CD4-positive, alpha-beta memory T cell (primary cell): Measurements from ENCODE around the gene JAK1. TPM values are rescaled to one million over a fixed set of nuclear protein-coding genes. Genes with fewer than 3 reads are reported as not detected.
A peak's percentile ranks its signal among the peaks of the same experiment; 100 is the strongest.

Experiments
- CTCF ChIA-PET: fragments of 350-600 bp; sonication (Branson Sonifier 250); formaldehyde crosslinking; loops from one replicate; lab custom pipeline; 2021; ENCODE audit warnings: inconsistent platforms; ENCODE audit not compliant: partially characterized antibody; lab: Charles Lee
- POLR2A ChIA-PET: fragments of 350-600 bp; sonication (Branson Sonifier 250); formaldehyde crosslinking; loops from one replicate; lab custom pipeline; 2021; ENCODE audit not compliant: partially characterized antibody; lab: Charles Lee
- DNase-seq, 5 donors: peaks; one replicate each; pipeline versions ENCODE4 v3.0.0 to v3.0.0-alpha.2; 2020 to 2022; ENCODE audit warnings: mixed read lengths in 1 of 5
- H3K27ac ChIP-seq: one replicate; pipeline ENCODE4 v1.7.0; 2013; ENCODE audit warnings: low read depth, low read length
- H3K27me3 ChIP-seq: 2 replicates; pipeline ENCODE4 v1.7.0; 2013; ENCODE audit warnings: mild to moderate bottlenecking, low read length, moderate library complexity; ENCODE audit not compliant: insufficient read depth
- H3K36me3 ChIP-seq: 2 replicates; pipeline ENCODE4 v1.7.0; 2013; ENCODE audit warnings: mild to moderate bottlenecking, low read length, moderate library complexity; ENCODE audit not compliant: insufficient read depth
- H3K4me1 ChIP-seq: 2 replicates; pipeline ENCODE4 v1.7.0; 2013; ENCODE audit warnings: mild to moderate bottlenecking, low read length, moderate library complexity; ENCODE audit not compliant: insufficient read depth
- H3K4me3 ChIP-seq, 2 donors: one replicate each; pipeline ENCODE4 v1.7.0; 2013; ENCODE audit warnings: low read length in 2 of 2, mild to moderate bottlenecking in 1 of 2
- H3K9me3 ChIP-seq, 2 donors: one replicate each; pipeline ENCODE4 v1.7.0; 2013; ENCODE audit warnings: low read length in 2 of 2, control low read depth in 1 of 2; ENCODE audit not compliant: control insufficient read depth in 1 of 2
- H3K27ac Mint-ChIP-seq, 7 donors: one replicate each; pipeline ENCODE4 v1.8.0; 2020 to 2021; ENCODE audit warnings: mixed read lengths in 7 of 7, mild to moderate bottlenecking in 6 of 7, inconsistent platforms in 3 of 7, moderate library complexity in 3 of 7
- H3K27me3 Mint-ChIP-seq, 2 donors: one replicate each; pipeline ENCODE4 v1.8.0; 2020 to 2021; ENCODE audit warnings: mixed read lengths in 2 of 2
- H3K36me3 Mint-ChIP-seq, 2 donors: one replicate each; pipeline ENCODE4 v1.8.0; 2020 to 2021; ENCODE audit warnings: mixed read lengths in 2 of 2, inconsistent platforms in 1 of 2, mild to moderate bottlenecking in 1 of 2
- H3K4me1 Mint-ChIP-seq, 4 donors: one replicate each; pipeline ENCODE4 v1.8.0; 2020 to 2021; ENCODE audit warnings: mixed read lengths in 4 of 4, mild to moderate bottlenecking in 1 of 4
- H3K4me3 Mint-ChIP-seq, 8 donors: one replicate each; pipeline ENCODE4 v1.8.0; 2020 to 2021; ENCODE audit warnings: mixed read lengths in 8 of 8, mild to moderate bottlenecking in 7 of 8, moderate library complexity in 6 of 8, inconsistent platforms in 3 of 8
- H3K9me3 Mint-ChIP-seq, 8 donors: one replicate each; pipeline ENCODE4 v1.8.0; 2020 to 2021; ENCODE audit warnings: mixed read lengths in 8 of 8, mild to moderate bottlenecking in 5 of 8, inconsistent platforms in 3 of 8, moderate library complexity in 1 of 8
- intact Hi-C: fragments of 100-400 bp; cut with micrococcal nuclease; formaldehyde crosslinking; loops from one replicate; pipeline ENCODE4 v1.15.1; 2023
- polyA plus RNA-seq, 2 donors: library from polyadenylated mRNA; unstranded; fragments of 300-500 nt; fragmentation: Illumina TruSeq; gene quantifications; one replicate each; pipeline ENCODE4 v1.2.3, GENCODE V29; 2021
- total RNA-seq, 2 experiments: library from RNA; stranded (reverse); gene quantifications; one replicate each; pipeline ENCODE4 v1.2.3, GENCODE V29; 2021

JAK1 gene
- total and polyA plus RNA-seq, 4 experiments from 2014 or later = 163 to 372 (median 314) TPM

- H3K9me3 Mint-ChIP-seq = no peaks in the 10 kb centered on the region
Measured at GRCh38 chr1:64844609-64845008, 121.7 kb downstream of the JAK1 start.

GRCh38 chr1:64844175-64844574 lies 122.2 kb downstream of the JAK1 start:
- DNase-seq = no peak
- H3K27me3 ChIP-seq = no peaks in the 10 kb centered on the region
- peaks cover 93% of the 10 kb centered on the region for H3K36me3 ChIP-seq
- H3K4me1 ChIP-seq = no peaks in the 10 kb centered on the region
- ChIA-PET CTCF (interaction anchor here (2.4 kb wide), 1 partner anchor 231 kb away, joined by 6 read pairs; no protein-coding TSS in a partner anchor), POLR2A (interaction anchor here (0.6 kb wide), 1 partner anchor 65 kb away, joined by 3 read pairs; no protein-coding TSS in a partner anchor)
- no peaks in the 10 kb centered on the region for H3K9me3 Mint-ChIP-seq
- peaks cover 56 to 90% of the 10 kb centered on the region in 2 donors for H3K36me3 Mint-ChIP-seq
- H3K9me3 ChIP-seq = no peaks in the 10 kb centered on the region
- intact Hi-C loops = no loop called here
- peak overlapping the region in 1 of 8 donors; percentile 38 for H3K4me3 Mint-ChIP-seq
- H3K4me1 Mint-ChIP-seq = peaks cover 0 to 4% (median 1%) of the 10 kb centered on the region in 4 donors
- H3K27ac ChIP-seq = no peak overlapping the region
- H3K27me3 Mint-ChIP-seq = no peaks in the 10 kb centered on the region
- peak overlapping the region in 5 of 7 donors; percentile 21 to 82 (median 63) for H3K27ac Mint-ChIP-seq
- no peak overlapping the region for H3K4me3 ChIP-seq

More at GRCh38 chr1:64844609-64845008, 121.7 kb downstream of the JAK1 start:
- peak overlapping the region in 3 of 7 donors; percentile 19 to 83 (median 74) for H3K27ac Mint-ChIP-seq
- intact Hi-C loops = no loop called here
- no peak for DNase-seq
- Histone ChIP-seq H3K27me3 (no peaks in the 10 kb centered on the region), H3K4me1 (no peaks in the 10 kb centered on the region), H3K4me3 (no peak overlapping the region), H3K36me3 (peaks cover 93% of the 10 kb centered on the region), H3K9me3 (no peaks in the 10 kb centered on the region), H3K27ac (no peak overlapping the region)
- peaks cover 55 to 90% of the 10 kb centered on the region in 2 donors for H3K36me3 Mint-ChIP-seq
- POLR2A ChIA-PET = interaction anchor here (0.6 kb wide), 1 partner anchor 65 kb away, joined by 3 read pairs; no protein-coding TSS in a partner anchor
- CTCF ChIA-PET = interaction anchor here (2.4 kb wide), 1 partner anchor 230 kb away, joined by 6 read pairs; no protein-coding TSS in a partner anchor
- H3K27me3 Mint-ChIP-seq = no peaks in the 10 kb centered on the region
- H3K4me1 Mint-ChIP-seq = peaks cover 0 to 4% (median 1%) of the 10 kb centered on the region in 4 donors
- no peak overlapping the region for H3K4me3 Mint-ChIP-seq

GRCh38 chr1:64843675-64844074 lies 122.7 kb downstream of the JAK1 start:
- CTCF ChIA-PET = no interaction called here
- intact Hi-C loops = no loop called here
- H3K27ac Mint-ChIP-seq = peak overlapping the region in 5 of 7 donors; percentile 21 to 82 (median 63)

GRCh38 chr1:64842224-64842623 lies 124.1 kb downstream of the JAK1 start:
- peak overlapping the region in 2 of 7 donors; percentile 9 to 41 for H3K27ac Mint-ChIP-seq
- CTCF ChIA-PET = no interaction called here

More at GRCh38 chr1:64843675-64844074, 122.7 kb downstream of the JAK1 start:
- Histone ChIP-seq H3K27me3 (no peaks in the 10 kb centered on the region), H3K4me1 (no peaks in the 10 kb centered on the region), H3K4me3 (no peak overlapping the region), H3K27ac (no peak overlapping the region), H3K9me3 (no peaks in the 10 kb centered on the region), H3K36me3 (peaks cover 89% of the 10 kb centered on the region)
- DNase-seq = no peak
- H3K9me3 Mint-ChIP-seq = no peaks in the 10 kb centered on the region
- peaks cover 54 to 88% of the 10 kb centered on the region in 2 donors for H3K36me3 Mint-ChIP-seq
- H3K27me3 Mint-ChIP-seq = no peaks in the 10 kb centered on the region
- POLR2A ChIA-PET = no interaction called here
- H3K4me1 Mint-ChIP-seq = peaks cover 0 to 4% (median 1%) of the 10 kb centered on the region in 4 donors
- no peak overlapping the region for H3K4me3 Mint-ChIP-seq

GRCh38 chr1:64841330-64842065 lies 124.9 kb downstream of the JAK1 start:
- H3K4me1 Mint-ChIP-seq = peaks cover 0 to 4% (median 1%) of the 10 kb centered on the region in 4 donors
- peaks cover 89% of the 10 kb centered on the region for H3K36me3 ChIP-seq
- H3K4me3 ChIP-seq = no peak overlapping the region
- no peaks in the 10 kb centered on the region for H3K27me3 Mint-ChIP-seq
- no peaks in the 10 kb centered on the region for H3K9me3 ChIP-seq
- ChIA-PET POLR2A (interaction anchor here (1.6 kb wide), 1 partner anchor 36 kb away, joined by 8 read pairs; no protein-coding TSS in a partner anchor), CTCF (no interaction called here)
- no peak for DNase-seq
- no peaks in the 10 kb centered on the region for H3K27me3 ChIP-seq
- no peak overlapping the region for H3K4me3 Mint-ChIP-seq
- intact Hi-C loops = no loop called here
- no peak overlapping the region for H3K27ac ChIP-seq
- peaks cover 69 to 93% of the 10 kb centered on the region in 2 donors for H3K36me3 Mint-ChIP-seq
- peak overlapping the region in 3 of 7 donors; percentile 9 to 41 (median 19) for H3K27ac Mint-ChIP-seq
- no peaks in the 10 kb centered on the region for H3K4me1 ChIP-seq
- no peaks in the 10 kb centered on the region for H3K9me3 Mint-ChIP-seq

More at GRCh38 chr1:64842224-64842623, 124.1 kb downstream of the JAK1 start:
- peaks cover 65 to 92% of the 10 kb centered on the region in 2 donors for H3K36me3 Mint-ChIP-seq
- H3K27ac ChIP-seq = no peak overlapping the region
- no peak overlapping the region for H3K4me3 ChIP-seq
- H3K27me3 ChIP-seq = no peaks in the 10 kb centered on the region
- intact Hi-C loops = no loop called here
- no peak overlapping the region for H3K4me3 Mint-ChIP-seq
- no peaks in the 10 kb centered on the region for H3K27me3 Mint-ChIP-seq
- POLR2A ChIA-PET = no interaction called here
- DNase-seq = no peak
- H3K9me3 Mint-ChIP-seq = no peaks in the 10 kb centered on the region
- H3K4me1 Mint-ChIP-seq = peaks cover 0 to 4% (median 1%) of the 10 kb centered on the region in 4 donors
- H3K36me3 ChIP-seq = peaks cover 89% of the 10 kb centered on the region
- no peaks in the 10 kb centered on the region for H3K9me3 ChIP-seq
- H3K4me1 ChIP-seq = no peaks in the 10 kb centered on the region

DNA sequence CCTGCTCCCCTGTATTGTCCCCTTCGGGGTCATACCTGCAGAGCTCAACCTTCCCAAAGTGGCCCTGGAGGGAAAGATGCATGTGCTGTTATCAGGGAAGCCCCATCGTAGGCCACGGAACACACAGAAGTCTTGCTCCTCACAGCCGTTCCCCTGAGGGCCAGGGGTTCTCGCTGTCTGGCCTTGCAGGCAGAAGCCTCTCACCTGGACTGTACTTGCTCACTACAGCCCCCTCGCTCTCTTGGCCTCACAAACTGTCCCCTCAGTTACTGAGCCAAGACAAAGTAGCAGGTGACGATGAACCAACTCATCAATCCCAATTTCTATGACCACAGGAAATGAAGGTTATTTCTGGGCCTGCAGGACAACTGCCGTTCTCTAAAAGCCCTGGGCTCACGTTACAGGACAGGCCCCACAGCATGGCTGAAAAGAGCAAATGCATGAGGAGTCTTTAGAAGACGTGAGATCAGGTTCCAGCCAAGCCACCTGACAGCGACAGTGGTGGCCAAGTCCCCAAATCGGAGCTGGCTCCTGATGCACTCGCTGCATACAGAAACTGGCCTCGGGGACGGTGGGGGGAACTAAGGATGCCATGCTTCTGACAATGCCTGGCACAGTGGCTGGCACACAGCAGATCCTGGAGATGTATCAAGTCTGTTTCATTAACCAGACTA lies 126.5 kb downstream of the JAK1 start:
- Mint-ChIP-seq H3K36me3 (peaks cover 69 to 92% of the 10 kb centered on the region in 2 donors), H3K27ac (peak overlapping the region in 1 of 7 donors; percentile 88), H3K27me3 (no peaks in the 10 kb centered on the region), H3K4me1 (peaks cover 0 to 2% (median 0%) of the 10 kb centered on the region in 4 donors), H3K9me3 (no peaks in the 10 kb centered on the region), H3K4me3 (no peak overlapping the region)
- Histone ChIP-seq H3K4me3 (no peak overlapping the region), H3K9me3 (no peaks in the 10 kb centered on the region), H3K4me1 (no peaks in the 10 kb centered on the region), H3K27me3 (no peaks in the 10 kb centered on the region), H3K27ac (no peak overlapping the region), H3K36me3 (peaks cover 89% of the 10 kb centered on the region)
- ChIA-PET CTCF (interaction anchor here (1.3 kb wide), 1 partner anchor 9 kb away, joined by 4 read pairs; no protein-coding TSS in a partner anchor), POLR2A (interaction anchor here (1.6 kb wide), 1 partner anchor 38 kb away, joined by 8 read pairs; no protein-coding TSS in a partner anchor)
- no peak for DNase-seq
- intact Hi-C loops = no loop called here
